GM12872 (cell line): ENCODE results near the gene ATP5F1D.

Source experiments
- CTCF ChIP-seq: IDR thresholded peaks from 3 replicates; pipeline ENCODE4 v1.5.1; 2011; ENCODE audit warnings: low read depth, mild to moderate bottlenecking, low read length, moderate library complexity; ENCODE audit not compliant: insufficient read depth

ATP5F1D gene

DNA sequence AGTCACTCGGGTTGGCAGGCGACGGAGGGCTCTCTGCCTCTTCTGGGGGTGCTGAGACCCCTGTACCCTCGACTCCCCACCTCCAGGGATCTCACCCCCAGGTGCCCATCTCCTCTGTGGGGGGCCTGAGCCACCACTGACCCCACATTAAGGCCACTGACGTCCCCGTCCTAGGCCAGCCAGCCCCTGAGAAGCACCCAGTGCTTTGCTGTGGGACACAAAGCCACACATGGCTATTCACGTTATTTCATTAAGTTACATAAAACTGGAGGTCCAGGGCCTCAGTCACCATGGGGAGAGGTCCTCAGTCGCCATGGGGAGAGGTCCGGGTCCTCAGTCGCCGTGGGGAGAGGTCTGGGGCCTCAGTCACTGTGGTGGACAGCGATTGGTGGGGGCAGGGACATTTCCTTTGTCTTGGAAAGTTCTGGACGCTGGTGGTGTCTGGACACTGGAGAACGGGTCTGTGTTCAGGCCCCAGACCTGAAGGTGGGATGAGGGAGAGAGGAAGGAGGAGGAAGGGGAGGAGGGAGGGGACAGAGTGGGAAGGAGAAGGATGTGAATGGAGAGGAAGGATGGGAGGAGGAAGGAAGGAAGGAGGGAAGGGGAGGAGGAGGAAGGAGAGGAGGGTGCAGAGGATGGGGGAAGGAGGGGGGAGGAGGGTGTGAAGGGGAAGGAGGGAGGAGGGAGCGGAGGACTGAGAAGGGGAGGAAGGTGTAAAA, 40.2 kb downstream of the ATP5F1D start:
- no peak for TF ChIP-seq CTCF

- no peak for TF ChIP-seq CTCF
Observed at GRCh38 chr19:1282588-1283206, 41.1 kb downstream of the ATP5F1D start.

DNA sequence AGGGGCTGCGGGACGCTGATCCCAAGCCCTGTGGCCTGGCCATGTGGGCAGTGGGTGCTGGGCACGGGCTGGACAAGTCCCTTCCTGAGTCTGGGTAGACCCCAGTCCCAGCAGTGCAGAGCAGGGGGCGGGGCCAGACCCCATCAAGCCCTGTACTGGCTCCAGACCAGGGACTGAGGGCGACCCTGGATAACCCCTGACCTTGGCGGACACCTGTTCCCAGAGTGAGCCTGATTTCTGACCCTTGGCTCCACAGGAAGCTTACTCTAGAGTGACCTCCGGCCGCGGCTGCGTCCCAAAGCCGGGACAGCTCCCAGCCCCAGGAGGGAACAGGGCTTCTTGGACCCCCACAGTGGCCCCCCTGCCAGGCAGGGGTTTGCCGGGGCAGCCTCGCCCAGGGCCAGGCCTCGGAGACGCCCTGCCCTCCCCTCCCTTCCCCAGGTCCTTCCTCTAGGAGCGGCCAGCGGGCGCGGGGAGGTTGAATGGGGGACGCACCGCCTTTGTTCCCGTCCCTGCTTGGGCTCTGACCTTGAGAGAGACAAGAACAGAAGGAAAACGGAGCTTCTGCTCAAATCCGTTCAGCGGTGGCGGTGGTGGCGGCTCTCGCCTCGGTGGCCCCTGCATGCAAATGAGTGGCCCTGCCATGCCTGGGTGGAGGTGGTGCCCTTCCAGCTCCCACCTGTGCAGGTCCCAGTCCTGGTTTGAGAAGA, 41.8 kb downstream of the ATP5F1D start:
- no peak for TF ChIP-seq CTCF

DNA sequence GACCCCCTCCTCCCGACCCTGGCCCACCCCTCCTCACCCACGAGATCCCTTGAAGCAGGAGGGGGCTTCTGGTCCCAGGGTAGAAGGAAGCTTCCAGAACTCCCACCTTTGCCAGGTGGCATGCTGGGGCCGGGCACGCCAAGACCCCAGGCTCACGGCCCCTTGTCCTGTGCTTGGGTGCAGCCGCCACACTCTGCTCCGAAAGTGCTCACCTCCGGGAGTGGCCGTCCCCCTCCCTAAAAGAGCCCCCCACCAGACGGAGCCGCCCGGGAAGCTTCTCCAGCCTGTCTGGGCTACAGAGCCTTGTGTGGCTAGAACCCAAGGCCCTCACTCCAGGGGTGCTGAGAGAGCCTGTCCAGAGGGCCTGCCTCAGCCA, 42.4 kb downstream of the ATP5F1D start:
- no peak for TF ChIP-seq CTCF

GRCh38 chr19:1284293-1284978, 42.9 kb downstream of the ATP5F1D start:
- no peak for TF ChIP-seq CTCF

DNA sequence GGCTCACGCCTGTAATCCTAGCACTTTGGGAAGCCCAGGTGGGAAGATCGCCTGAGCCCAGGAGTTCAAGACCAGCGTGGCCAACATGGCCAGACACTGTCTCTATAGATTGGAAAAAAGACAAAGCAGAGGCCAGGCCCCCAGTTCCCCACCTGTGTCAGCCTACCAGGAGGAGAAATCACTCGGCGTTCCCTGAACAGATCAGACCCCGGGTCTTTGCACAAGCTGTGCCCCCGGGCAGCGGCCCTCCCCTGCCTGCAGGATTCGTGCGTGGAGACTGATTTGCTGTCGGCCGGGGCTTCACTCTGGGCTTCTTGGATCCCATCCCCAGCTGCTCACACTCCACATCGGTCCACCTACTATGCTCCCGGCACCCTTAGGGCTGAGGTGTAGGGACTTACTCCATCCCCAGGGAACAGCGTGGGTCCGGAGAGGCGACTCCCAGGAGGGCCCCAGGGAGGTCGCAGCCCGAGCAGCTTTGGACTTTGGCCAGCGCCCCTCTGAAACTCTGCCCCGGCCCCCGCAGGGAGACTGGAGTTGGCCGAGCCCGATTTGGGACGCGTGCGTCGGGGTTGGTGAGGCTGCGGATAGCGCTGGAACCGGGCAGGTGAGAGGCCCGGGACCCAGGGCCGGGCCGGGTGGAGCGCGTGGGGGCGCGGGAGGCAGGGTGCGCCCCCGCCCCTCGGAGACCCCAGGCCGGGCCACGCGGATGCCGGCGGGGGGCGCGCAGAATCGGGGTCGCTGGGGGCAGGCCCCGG, 43.6 kb downstream of the ATP5F1D start:
- TF ChIP-seq CTCF = no peak
